ENCODE data around the gene TMEM88.

TMEM88 gene

GRCh38 chr17:7833795-7834541 is 20.9 kb upstream of the TMEM88 start, which contains the start of gene KDM6B:
Gene KDM6B (plus strand): TSS chr17:7834217. CDS start chr17:7845555, 11,338 bp downstream.
- H3K27ac ChIP-seq, result peak within 1 kb of the TSS; percentile 94

GRCh38 chr17:7834542-7834956 is 20.3 kb upstream of the TMEM88 start:
- TF ChIP-seq CTCF (conservative IDR thresholded peaks at IDR 0.05), result no peak
- H3K27ac ChIP-seq, result peak overlapping the region; percentile 94

More at GRCh38 chr17:7833795-7834541, 20.9 kb upstream of the TMEM88 start, which contains the start of gene KDM6B:
- no peak for TF ChIP-seq CTCF (conservative IDR thresholded peaks at IDR 0.05)

GRCh38 chr17:7834957-7835813 is 19.7 kb upstream of the TMEM88 start:
- peak; percentile 78 for TF ChIP-seq CTCF (conservative IDR thresholded peaks at IDR 0.05)
- H3K27ac ChIP-seq, result peak overlapping the region; percentile 94

GRCh38 chr17:7835814-7836595 is 18.9 kb upstream of the TMEM88 start:
- no peak for TF ChIP-seq CTCF (conservative IDR thresholded peaks at IDR 0.05)

GRCh38 chr17:7836596-7837407 is 18.1 kb upstream of the TMEM88 start:
- TF ChIP-seq CTCF (conservative IDR thresholded peaks at IDR 0.05), result no peak
- peak overlapping the region; percentile 94 for H3K27ac ChIP-seq

More at GRCh38 chr17:7835814-7836595, 18.9 kb upstream of the TMEM88 start:
- H3K27ac ChIP-seq, result peak overlapping the region; percentile 94

- no peak for TF ChIP-seq CTCF (conservative IDR thresholded peaks at IDR 0.05)
- H3K27ac ChIP-seq, result peak overlapping the region; percentile 94
Observed at GRCh38 chr17:7837408-7838088, 17.3 kb upstream of the TMEM88 start.

All from VCaP (cell line).